GM21381 (cell line): ENCODE data around the gene STK39.
A peak's percentile ranks its signal among the peaks of the same experiment; 100 is the strongest.

ENCODE experiments used
- ATAC-seq: cut with Tn5 transposase; IDR thresholded peaks from one replicate; pipeline ENCODE4 v1.9.1; 2021; ENCODE audit warnings: mild to moderate bottlenecking, moderate library complexity; ENCODE audit not compliant: unreplicated experiment

The STK39 gene

DNA sequence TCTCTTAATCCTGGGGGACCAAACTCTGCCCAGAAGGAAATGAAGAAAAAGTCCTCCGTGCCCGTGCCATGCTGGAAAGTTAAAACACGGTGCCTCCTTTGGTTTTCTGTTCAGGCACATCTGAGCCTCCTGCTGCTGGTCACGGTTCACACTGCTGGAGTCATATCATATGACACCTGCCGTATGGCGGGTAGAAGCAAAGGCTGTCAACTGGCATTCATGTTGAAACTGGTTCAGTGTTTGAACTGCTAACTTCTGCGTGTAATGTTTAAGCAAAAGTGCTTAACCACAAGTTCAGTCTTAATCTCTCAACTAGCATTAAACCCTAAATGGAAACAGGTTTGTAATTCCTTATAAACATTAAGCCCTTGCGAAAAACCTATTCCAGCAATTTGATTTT is 3.1 kb downstream of the STK39 start:
- ATAC-seq: no peak

DNA sequence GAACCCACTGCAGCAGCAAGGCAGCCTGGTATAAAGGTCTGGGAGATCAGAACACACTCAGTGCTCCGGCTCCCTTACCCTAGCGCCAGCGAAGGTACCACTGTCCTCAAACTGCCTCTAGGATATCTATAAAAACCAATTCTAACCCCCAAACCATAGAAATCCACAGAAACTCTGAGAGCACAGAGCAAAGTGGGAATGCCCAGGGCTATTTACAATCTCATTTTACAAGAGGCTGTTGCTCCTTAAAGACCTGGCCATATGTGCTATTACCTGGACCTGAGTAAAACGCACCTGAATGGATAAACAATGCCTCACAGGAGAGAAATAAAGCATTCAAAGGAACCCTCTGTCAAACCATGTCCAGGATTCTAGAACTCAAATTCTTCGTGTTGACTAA is 4.3 kb downstream of the STK39 start:
- ATAC-seq: no peak

DNA sequence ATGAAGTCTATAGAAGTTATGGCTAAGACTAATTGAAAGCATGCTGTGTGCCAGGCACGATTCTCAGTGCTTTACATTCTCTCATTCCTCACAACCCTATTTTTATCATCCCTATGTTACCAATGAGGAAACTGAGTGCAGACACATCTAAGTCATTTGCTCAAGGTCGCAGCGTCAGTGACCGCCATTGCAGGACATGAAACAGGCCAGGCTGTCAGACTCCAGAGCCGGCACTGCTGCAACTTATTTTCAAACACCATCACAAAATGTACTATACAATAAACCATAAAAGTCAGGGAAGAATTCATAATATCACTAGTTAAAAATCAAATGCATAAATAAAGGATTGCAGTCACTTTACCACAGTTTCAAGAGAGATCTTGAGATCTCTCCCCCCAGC is 5.6 kb downstream of the STK39 start:
- no peak for ATAC-seq

DNA sequence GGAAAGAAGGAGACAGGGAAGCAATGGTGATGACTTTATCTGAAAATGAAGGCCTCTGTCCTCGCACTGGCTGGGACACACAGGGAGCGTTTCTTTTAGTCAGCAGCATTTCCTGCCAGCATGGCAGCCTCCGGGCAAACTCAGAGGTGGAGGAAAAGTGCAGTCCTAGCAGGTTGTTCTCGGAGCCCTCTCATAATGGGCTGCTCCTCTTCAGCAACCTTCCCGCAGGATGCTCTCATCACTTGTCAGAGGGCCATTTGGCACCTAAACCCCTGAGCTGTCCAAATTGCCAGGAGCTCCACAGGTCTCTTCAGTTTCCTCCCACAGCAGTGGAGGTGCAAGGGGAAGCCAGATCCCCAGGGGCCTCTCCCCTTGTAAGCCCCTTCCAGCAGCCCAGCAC is 6.2 kb downstream of the STK39 start:
- ATAC-seq: no peak

DNA sequence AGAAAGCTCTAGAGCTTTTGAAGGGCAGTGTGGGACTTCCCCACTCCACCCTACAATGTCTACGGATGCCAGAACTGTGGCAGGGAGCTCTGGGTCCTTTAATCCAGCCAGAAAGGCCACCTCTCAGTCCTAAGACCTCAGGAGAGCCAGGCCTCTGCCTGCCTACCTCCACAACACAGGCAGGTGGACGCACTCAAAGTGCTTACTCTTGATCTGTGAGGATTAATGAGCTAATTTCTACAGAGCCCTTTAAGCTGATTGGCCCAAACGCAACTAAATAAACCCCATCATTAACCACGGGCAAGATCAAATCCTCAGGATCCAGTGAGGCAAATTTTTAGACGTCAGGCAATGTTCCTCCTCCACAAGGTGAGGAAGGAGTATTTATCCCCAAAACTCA is 8.1 kb downstream of the STK39 start:
- no peak for ATAC-seq

DNA sequence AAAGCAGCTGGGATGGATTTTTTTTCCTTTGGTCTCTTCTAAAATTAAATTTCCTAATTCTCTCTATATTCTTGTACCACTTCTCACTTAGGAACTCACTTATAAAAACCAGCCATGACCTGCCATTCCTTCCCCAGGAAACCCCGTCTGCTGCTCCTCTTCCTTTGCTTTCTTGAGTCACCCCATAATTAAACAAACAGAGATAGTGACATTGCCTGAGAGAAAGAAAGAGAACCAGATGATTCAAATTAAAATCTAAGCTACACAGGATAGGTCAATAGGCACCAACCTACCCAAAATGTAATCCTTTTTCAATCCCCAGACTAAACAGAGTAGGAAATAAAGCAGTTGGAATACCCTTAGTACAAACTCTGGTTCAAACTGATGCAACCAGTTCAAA is 9.7 kb downstream of the STK39 start:
- no peak for ATAC-seq

DNA sequence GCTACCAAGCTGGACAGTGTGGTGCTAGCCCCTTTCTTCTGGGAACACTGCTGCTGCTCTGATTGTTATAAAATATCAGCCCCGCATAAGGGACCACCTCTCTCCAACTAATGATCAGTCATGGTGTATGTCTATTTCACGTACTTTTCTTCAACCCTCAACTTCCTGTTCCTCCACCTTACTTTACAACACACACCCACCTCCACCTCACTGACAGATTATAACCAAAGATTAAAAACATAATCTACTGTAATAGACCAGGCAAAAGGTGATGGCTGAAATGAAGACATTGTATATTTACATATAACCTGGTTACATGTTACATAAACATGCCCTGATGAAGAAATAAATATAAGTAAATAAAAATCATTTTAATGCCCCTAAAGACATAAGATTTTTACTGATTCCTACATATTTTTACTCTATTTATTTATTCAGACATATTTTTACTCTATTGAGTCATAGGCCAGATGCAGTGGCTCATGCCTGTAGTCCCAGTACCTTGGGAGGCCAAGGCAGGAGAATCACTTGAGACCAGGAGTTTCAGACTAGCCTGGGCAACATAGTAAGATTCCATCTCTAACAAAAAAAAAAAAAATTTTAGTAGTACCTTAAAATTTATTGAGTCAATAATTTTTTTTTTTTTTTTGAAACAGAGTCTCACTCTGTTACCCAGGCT is 12.8 kb downstream of the STK39 start:
- ATAC-seq: no peak

DNA sequence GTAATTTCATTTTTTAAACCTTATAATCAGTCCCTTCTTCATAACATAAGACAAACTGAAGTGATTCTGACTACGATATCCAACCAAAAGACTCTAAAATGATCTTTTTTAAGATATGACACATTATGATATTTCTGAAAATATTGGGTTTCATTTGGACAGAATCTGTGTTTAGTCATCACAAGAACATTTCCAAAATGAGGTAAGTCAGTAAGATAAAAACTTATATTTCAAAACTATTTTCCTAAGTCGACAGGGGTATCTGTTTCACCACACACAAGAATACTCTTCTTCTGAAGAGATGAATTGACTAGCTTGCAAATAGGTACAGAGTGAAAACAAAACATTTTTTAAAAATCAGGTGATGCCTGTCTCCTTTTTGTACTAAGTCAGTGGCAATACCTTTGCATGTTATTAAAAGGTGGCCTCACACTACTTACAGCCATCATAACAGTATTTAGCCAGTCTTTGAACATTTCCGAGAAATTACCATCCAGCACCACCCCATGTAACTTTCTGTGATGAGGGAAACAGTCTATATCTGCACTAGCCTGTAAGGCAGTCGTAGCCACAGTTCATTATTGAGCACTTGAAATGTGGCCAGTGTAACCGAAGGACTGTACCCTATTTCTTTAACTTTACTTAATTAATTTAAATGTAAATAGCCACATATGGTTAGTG is 13.5 kb downstream of the STK39 start:
- no peak for ATAC-seq

DNA sequence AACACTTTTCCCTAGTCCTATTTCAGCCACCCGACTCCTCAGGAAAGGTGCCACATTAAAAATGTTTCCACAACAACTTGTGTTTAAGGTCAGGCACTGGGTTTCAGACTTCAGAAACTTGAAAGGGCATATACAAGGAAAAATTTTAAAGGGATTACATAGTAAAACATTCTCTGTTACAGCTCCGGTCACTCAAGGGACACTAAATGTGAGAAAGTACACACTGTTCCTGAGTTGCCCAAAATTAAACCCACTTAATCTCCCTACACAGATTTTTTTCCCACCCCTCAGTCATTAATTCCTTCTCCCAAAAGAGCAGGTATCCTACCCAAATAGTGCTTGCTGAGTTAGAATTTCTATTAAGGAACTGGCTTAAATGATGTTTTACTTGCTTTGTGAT is 14.2 kb downstream of the STK39 start:
- no peak for ATAC-seq

DNA sequence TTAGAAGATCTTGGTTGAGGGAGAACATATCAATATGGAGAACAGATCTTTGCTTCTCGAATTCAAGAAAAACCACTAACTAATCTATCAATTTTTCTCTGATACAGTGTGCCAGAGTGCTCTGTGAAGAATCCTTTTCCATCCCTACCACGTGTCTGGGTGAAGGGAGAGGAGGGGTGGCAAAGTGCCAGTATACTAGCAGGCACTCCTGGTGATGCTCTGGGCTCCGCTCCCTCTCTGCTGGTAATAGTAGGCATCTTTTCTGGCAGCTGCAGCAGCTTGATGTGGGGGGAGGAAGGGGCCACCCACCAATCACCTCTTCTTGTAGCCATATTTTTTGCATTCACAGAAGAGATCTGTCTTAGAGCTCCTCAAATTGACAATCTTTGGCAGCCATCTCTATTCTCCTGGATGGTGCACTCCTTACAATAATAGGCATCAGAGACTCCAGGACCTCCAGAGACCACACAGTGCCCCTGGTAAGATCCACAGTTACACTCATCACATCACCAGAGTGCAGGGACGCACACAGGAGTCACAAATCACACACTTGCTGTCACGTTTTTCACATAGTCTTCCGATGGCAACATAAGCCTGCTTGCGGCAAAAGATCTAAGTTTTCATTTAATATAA is 15.7 kb downstream of the STK39 start:
- no peak for ATAC-seq

DNA sequence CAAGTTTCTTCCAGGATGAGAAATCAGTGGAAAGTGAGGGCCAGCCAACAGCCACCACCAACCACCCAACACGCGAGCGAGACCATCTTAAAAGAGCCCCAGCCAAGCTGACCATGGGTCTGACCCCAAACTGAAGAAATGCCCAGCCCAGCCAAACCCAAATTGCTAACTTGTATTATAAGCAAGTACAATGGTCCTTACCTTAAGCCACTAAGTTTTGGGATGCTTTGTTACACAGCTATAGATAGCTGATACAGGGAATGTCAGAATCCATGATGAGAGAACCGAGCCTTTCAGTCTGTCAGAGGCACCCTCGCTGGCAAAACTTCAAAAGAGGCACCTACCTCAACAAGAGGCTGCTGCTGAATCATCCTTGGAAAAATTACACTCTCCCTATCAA is 17.0 kb downstream of the STK39 start:
- no peak for ATAC-seq

DNA sequence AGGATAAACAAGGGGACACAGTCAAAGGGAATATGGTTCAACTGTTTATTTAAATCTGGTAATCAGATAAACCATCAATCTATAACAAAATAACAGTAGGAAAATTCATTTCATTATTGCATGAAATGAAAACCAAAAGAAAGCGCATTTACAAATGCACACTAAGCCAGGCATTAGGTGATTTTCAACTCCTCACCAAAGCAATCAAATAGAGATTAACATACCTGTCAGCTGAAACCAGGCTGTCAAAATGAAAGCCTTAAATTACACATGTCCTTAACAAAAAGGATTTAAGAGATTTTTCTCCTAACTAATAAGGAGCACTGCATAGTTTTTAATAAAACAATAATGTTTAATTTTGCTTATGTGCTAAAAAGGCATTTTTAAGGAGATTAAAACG is 23.0 kb downstream of the STK39 start:
- ATAC-seq: no peak

DNA sequence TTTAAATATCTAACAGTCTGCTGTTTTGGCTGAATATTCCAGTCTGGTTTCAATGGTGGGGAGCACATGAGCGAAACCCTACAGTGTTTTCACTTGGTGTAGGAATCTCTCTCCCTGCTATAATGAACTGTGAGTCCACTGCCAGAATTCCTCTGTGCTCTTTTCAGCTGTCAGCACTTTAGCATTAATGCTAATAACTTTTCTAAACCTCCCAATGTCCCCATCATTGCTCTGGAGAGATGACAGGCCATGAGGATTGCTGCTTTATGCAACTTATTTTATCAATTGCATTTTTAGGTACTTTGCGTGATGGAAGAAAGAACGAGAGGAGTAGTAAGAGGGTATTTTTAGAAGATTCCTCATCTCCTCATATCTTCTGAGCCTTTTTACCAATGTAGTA is 25.3 kb downstream of the STK39 start:
- ATAC-seq: no peak

DNA sequence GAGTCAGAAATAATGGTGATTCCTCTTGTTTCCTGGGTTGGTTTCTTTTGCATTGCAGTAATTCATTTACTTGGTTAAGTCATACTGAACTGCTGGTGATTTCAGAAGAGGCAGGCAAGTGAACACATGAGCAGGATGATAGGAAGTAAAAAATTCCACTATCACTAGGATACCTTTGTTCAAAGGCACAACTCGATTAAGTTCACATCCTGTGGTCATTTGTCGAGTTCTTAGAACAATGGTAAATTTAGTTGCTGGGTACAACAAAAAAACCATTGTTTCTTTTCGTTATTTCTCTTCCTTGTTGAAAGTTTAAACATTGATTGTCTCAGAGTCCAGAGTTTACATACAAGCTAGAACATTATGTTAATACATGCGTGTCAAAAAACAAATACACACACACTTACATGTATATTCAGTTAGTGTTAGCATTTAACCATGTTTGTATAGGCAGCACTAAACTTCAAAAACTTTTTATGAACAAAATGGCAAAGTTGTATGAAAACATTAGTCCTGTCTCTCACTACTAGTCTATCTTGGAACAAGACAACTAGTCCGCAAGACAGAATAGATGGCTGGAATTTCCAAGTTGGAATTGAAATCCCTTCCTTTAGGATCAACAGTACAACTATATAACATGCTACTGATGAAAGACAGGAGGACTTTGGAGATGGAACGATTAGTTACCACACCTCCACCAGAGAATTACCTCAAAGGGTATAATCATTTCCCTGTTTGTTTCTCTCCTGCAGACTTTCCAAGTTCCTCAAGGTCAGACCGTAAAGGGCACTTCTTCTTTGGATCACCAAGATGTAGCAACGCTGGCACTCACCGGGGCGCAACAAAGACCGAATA is 26.2 kb downstream of the STK39 start:
- ATAC-seq: no peak

DNA sequence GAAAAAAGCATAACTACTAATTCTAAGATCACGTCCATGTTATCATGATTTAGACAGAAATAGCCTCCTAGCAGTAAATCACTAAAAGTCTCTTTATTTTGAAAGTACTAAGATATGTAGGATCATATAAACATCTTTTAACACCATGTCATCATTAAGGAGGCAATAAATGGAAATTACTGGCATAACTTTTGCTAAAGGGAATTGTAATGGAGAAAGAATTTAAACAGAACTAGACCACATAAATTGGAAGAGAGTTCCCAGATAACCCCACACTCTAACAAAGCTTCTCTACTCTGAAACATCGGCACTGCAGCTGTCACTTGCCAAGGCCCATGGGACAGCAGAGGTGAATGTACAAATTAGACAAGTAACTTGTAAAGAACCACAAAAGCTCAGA is 29.5 kb downstream of the STK39 start:
- no peak for ATAC-seq

DNA sequence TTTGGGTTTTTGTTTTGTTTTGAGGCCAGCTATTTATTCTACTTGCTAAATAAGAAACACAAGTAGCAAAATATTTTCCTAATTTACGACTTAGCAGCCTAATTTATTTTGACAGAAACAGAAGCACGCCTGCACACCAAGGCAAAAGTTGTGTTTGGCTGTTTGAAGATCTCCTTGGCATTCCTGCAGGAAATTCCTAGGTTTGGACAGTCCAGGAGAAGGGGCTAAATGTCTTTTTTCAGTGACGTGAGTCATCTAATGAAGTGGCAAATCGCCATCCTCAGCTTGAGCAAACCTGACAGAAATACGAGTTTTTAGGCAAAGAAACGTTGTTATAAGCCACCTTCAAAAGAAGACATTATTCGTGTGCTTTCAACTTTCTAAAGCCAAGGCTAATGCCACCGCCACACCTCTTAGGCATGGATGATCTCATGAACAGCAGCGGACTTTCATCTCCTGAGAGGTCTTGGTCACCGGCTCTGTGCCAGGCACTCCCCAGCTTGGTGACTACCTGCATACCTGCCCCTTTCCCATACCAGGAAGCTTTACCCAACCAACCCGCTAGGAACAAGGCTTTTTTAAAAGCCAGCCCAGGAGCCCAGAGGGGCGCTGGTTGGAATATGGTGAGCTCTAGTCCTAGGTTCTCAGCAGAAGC is 30.9 kb downstream of the STK39 start:
- no peak for ATAC-seq

DNA sequence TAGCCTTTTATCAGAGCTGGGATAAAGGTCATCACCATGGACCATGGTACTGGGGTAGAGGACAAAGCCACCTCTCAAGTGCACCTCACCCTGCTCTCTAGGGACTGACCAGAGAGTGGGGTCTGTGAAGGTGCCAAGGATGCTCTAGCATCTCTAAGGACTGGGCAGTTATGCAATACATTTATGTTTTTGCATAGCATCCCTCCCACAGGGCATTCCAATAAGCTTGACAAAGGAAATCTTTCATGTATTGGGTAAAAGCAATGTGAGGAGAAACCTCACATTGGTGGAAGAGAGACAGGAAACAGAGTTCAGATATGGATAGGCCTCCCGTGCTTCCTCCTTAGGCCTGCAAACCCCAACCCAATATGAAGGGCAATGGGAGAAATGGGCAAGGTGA is 31.6 kb downstream of the STK39 start:
- no peak for ATAC-seq

DNA sequence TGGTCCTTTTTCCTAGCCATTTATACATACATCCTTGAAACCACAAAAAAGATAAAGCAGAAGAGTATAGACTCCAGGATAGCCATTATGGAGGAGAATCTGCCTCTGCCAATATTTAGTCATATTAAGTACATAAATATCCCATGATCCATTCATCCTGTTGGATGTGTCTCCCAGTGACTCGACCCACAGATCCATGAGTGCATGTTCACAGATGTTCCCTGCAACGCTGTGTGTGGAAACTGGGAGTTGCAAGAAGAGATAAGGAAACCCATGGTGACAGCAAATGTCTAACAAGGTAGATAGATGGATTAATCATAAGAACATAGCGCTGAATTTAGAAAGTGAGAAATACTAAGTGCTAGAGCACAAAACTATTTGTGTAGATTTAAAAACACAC is 34.5 kb downstream of the STK39 start:
- ATAC-seq: no peak

DNA sequence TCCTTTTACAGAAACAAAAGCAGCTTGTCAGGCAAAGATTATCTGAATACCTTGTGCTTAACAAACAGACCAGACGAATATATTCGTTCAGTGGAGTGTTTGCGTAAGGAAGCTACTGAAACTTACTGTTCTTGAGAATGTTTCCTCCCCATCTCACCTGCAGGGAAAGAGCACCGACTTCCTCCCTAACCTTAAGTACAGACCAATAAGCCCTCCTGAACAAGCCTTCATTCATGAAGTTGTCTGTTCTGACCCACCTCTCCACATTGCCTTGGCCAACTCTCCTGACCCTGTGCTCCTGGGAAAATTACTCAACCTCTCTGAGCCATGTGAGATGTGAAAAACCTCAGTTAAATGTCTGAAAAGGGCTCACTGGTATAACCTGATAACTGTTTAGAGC is 35.2 kb downstream of the STK39 start:
- no peak for ATAC-seq

DNA sequence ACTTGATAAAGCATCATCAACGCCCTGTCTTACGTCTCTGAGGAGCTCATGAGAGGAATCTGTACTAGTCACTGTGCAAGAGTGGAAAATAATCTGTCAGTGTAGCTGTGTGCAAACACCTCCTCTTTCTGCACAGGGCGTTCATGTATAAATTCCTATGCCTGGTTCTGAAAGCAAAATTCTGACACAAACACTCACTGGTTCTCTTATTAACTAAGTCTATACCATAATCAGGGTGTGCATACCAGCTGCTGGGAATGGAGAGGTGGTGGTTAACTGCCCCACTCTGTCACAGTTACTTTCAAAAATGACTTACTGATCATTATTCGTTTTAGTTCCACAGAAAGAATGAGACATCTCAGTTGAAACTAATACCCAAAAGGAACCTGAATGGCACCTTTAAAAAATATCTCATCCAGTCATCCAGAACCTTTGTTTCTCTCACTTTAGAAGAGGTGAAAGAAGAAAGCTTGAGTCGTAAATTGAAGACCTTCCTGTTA is 35.7 kb downstream of the STK39 start:
- ATAC-seq: peak; percentile 70
